HFFc6 (cell line): ENCODE data around the gene NTM. TPM values are rescaled to one million over a fixed set of nuclear protein-coding genes. Genes with fewer than 3 reads are reported as not detected.

Experiments
- DNase-seq: peaks from one replicate; pipeline ENCODE4 v3.0.0-alpha.2; 2018
- H3K27ac Mint-ChIP-seq: 2 replicates; pipeline ENCODE4 v1.8.0; 2020; ENCODE audit warnings: mild to moderate bottlenecking, mixed read lengths
- H3K27me3 Mint-ChIP-seq: 2 replicates; pipeline ENCODE4 v1.8.0; 2021; ENCODE audit warnings: mild to moderate bottlenecking, moderate library complexity, mixed read lengths; ENCODE audit not compliant: insufficient read depth
- H3K36me3 Mint-ChIP-seq: 2 replicates; pipeline ENCODE4 v1.8.0; 2021; ENCODE audit warnings: low read depth, mixed read lengths
- H3K4me1 Mint-ChIP-seq: 2 replicates; pipeline ENCODE4 v1.8.0; 2020; ENCODE audit warnings: low read depth, mixed read lengths
- H3K4me3 Mint-ChIP-seq: 2 replicates; pipeline ENCODE4 v1.8.0; 2020; ENCODE audit warnings: mild to moderate bottlenecking, moderate library complexity, mixed read lengths
- H3K9me3 Mint-ChIP-seq: 2 replicates; pipeline ENCODE4 v1.8.0; 2020; ENCODE audit warnings: mild to moderate bottlenecking, mixed read lengths
- CTCF ChIP-seq: fragments of 200-600 bp; sonication (generic); IDR thresholded peaks from 2 replicates; pipeline ENCODE4 v1.5.0; 2021; ENCODE audit warnings: antibody characterized with exemption, mild to moderate bottlenecking
- total RNA-seq, 6 experiments: library from RNA; stranded (reverse); fragmentation: NEBNext Ultra II Directional; extraction: Animal tissue kit (Norgen Biotek cat#: 25700); gene quantifications; 2 replicates in 1 of 6; 3 replicates in 5 of 6; pipeline ENCODE4 v1.2.3, GENCODE V29; 2021

Gene NTM
- total RNA-seq, 6 experiments from 2014 or later: 18.3 to 23.6 (median 21.7) TPM

DNA sequence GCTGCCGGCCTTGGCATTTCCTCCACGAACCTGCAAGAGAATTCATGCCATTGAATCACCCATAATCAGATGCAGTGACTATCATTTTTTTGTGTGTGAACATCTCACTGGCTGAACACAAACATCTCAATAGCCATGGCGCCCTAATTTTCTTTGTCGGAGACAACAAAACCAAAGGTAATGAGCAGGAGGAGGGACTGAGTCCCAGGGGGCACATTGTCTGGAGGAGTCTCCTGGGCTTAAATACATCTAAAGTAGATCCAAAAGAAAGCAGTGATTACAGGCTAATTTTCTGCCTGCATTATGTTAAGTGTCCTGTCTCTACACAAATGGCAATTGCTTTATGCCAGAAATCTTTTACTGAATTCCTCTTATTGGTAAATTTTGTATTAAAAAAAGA lies 113.5 kb downstream of the NTM start:
- no peak for DNase-seq
- Mint-ChIP-seq H3K4me3 (no peak overlapping the region), H3K27ac (no peak overlapping the region), H3K9me3 (no peaks in the 10 kb centered on the region; the same call in 1 of the 2 replicates), H3K36me3 (no peaks in the 10 kb centered on the region), H3K27me3 (peaks cover 4% of the 10 kb centered on the region), H3K4me1 (0 out of 2 replicates have a peak, but pooled peaks cover 8% of the 10 kb centered on the region)
- TF ChIP-seq CTCF: no peak

GRCh38 chr11:131486100-131486499 lies 115.7 kb downstream of the NTM start:
- Mint-ChIP-seq H3K9me3 (no peaks in the 10 kb centered on the region; the same call in 1 of the 2 replicates), H3K4me1 (0 out of 2 replicates have a peak, but pooled peaks cover 8% of the 10 kb centered on the region), H3K27me3 (peaks cover 4% of the 10 kb centered on the region), H3K4me3 (no peak overlapping the region), H3K27ac (no peak overlapping the region), H3K36me3 (no peaks in the 10 kb centered on the region)
- no peak for TF ChIP-seq CTCF
- DNase-seq: peak; percentile 16

DNA sequence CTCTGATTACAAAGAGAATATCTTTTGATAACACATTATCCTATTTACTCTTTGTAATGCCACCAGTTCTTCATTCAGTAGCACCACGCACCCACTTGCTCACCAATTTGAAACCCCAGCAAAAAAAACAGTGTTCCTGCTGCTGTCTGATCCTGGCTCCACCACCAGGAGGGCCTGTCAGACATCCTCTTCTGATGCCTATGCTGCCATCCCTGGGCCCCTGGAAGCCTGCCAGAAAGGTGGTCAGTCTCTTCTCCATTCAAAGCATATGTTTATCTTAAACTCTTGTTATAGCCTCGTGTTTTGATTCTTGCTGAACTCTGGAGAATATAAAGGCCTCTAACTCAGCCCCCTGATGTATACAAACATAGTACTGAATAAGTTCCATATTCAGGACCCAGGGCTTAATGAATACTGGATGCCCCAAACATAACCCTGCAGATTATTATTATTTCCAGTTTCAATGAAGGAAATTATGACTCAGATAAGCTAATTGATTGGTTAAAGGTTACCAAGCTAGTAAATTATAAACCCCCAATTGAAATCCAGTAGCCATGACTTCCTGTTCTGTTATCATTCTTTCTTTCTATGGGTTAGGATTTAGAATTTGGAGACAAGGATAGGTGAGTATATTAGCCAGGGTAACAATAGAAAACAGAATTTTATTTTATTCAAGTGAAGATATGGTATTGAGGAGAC lies 116.7 kb downstream of the NTM start:
- Mint-ChIP-seq H3K4me1 (0 out of 2 replicates have a peak, but pooled peaks cover 8% of the 10 kb centered on the region), H3K9me3 (no peaks in the 10 kb centered on the region; the same call in 1 of the 2 replicates), H3K36me3 (no peaks in the 10 kb centered on the region), H3K27ac (no peak overlapping the region), H3K27me3 (peaks cover 1% of the 10 kb centered on the region), H3K4me3 (no peak overlapping the region)
- no peak for DNase-seq
- no peak for TF ChIP-seq CTCF

GRCh38 chr11:131488238-131488637 lies 117.8 kb downstream of the NTM start:
- no peak for TF ChIP-seq CTCF
- Mint-ChIP-seq H3K4me3 (no peak overlapping the region), H3K4me1 (0 out of 2 replicates have a peak, but pooled peaks cover 8% of the 10 kb centered on the region), H3K27ac (no peak overlapping the region), H3K36me3 (no peaks in the 10 kb centered on the region), H3K9me3 (no peaks in the 10 kb centered on the region), H3K27me3 (peaks cover 3% of the 10 kb centered on the region)
- no peak for DNase-seq

DNA sequence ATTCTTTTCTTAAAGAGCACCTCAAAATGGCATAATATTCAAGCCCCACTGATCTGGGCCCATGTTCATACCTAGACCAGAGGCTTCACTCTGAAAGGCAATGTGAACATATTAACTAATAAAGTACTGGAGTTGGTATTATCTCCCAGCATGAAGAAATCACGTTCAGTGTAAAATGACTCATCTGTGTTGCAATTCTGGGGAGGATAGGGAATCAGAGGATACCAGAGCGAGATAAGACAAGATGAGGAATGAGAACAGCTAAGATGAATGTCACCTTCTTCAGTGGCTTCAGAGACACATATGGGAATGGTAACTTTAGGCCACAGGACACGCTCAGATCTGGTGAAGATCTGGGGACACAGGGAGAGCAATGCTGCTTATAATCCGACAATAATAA lies 121.1 kb downstream of the NTM start:
- no peak for TF ChIP-seq CTCF

More for the DNA sequence above, 121.1 kb downstream of the NTM start:
- no peaks in the 10 kb centered on the region for H3K4me1 Mint-ChIP-seq
- H3K4me3 Mint-ChIP-seq: no peak overlapping the region
- peaks cover 14% of the 10 kb centered on the region for H3K27me3 Mint-ChIP-seq
- H3K9me3 Mint-ChIP-seq: no peaks in the 10 kb centered on the region
- no peaks in the 10 kb centered on the region for H3K36me3 Mint-ChIP-seq
- no peak overlapping the region for H3K27ac Mint-ChIP-seq
- peak; percentile 13 for DNase-seq
